ENCODE results near the gene RAP1GDS1. TPM values are rescaled to one million over a fixed set of nuclear protein-coding genes. Genes with fewer than 3 reads are reported as not detected.

The RAP1GDS1 gene
- total RNA-seq, 1 experiment from 2014 or later, result 31.1 TPM

- no peak overlapping the region for H2AFZ ChIP-seq (ENCODE audit: low read length)
- no peaks in the 10 kb centered on the region for H3K4me1 ChIP-seq (ENCODE audit: insufficient read depth, low read length)
- DNase-seq, result no peak
- POLR2A ChIA-PET (ENCODE audit: unreplicated experiment), result no interaction called here
- no peaks in the 10 kb centered on the region for H3K9me3 ChIP-seq (ENCODE audit: low read length)
- H3K27me3 ChIP-seq (ENCODE audit: low read length), result no peaks in the 10 kb centered on the region
- intact Hi-C loops (cut with micrococcal nuclease), result no loop called here
- H3K4me2 ChIP-seq (ENCODE audit: low read length), result no peak overlapping the region
- H3K36me3 ChIP-seq (ENCODE audit: low read depth, low read length), result no peaks in the 10 kb centered on the region
- TF ChIP-seq EZH2phosphoT487 (IDR thresholded peaks at IDR 0.05; ENCODE audit: borderline replicate concordance, low read length), result no peak
- no peak for TF ChIP-seq EZH2 (IDR thresholded peaks at IDR 0.05; ENCODE audit: low read length, unreplicated experiment)
- no peak for TF ChIP-seq CTCF (conservative IDR thresholded peaks at IDR 0.05; ENCODE audit: low read depth, low read length)
- BruUV-seq (replicated peaks), result no TSS peak
- H3K27ac ChIP-seq (ENCODE audit: low read length), result no peak overlapping the region
- no peaks in the 10 kb centered on the region for H3K79me2 ChIP-seq (ENCODE audit: low read length)
- H3K4me3 ChIP-seq (ENCODE audit: low read length), result no peak overlapping the region
- H4K20me1 ChIP-seq (ENCODE audit: low read length), result no peaks in the 10 kb centered on the region
- no peak overlapping the region for H3K9ac ChIP-seq (ENCODE audit: low read length)
- no peaks in the 10 kb centered on the region for H3F3A ChIP-seq (ENCODE audit: low read length, unreplicated experiment)
- no peak for ATAC-seq
- H3K9me2 ChIP-seq (replicated peaks; ENCODE audit: low read length), result no peaks in the 10 kb centered on the region
- CTCF ChIA-PET, result no interaction called here
Measured at GRCh38 chr4:98394134-98394533, 132.9 kb downstream of the RAP1GDS1 start.

DNA sequence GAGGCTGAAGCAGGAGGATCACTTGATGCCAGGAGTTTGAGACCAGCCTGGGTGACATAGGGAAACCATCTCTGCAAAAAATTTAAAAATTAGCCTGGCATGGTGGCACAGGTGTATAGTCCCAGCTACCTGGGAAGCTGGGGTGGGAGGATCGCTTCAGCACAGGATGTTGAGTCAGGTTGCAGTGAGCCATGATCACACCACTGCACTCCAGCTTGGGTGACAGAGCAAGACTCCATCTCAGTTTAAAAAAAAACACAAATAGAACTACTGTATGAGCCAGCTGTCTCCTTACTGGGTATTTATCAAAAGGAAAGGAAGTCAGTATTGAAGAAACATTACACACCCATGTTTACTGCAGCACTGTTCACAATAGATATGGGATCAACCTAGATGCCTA, 138.7 kb downstream of the RAP1GDS1 start:
- intact Hi-C loops (cut with micrococcal nuclease), result no loop called here
- ATAC-seq, result no peak
- no peak for DNase-seq

GRCh38 chr4:98406819-98407218, 145.6 kb downstream of the RAP1GDS1 start:
- H3K27ac ChIP-seq (ENCODE audit: low read length), result no peak overlapping the region
- ChIA-PET POLR2A (ENCODE audit: unreplicated experiment) (no interaction called here), CTCF (no interaction called here)
- H3K79me2 ChIP-seq (ENCODE audit: low read length), result no peaks in the 10 kb centered on the region
- H3K4me2 ChIP-seq (ENCODE audit: low read length), result no peak overlapping the region
- TF ChIP-seq EZH2 (IDR thresholded peaks at IDR 0.05; ENCODE audit: low read length, unreplicated experiment), result no peak
- TF ChIP-seq EZH2phosphoT487 (IDR thresholded peaks at IDR 0.05; ENCODE audit: borderline replicate concordance, low read length), result no peak
- no peak for TF ChIP-seq CTCF (conservative IDR thresholded peaks at IDR 0.05; ENCODE audit: low read depth, low read length)
- BruUV-seq (replicated peaks), result no TSS peak
- 0 out of 2 replicates have a peak, but pooled peaks cover 1% of the 10 kb centered on the region for H3K36me3 ChIP-seq (ENCODE audit: low read depth, low read length)
- H3K4me3 ChIP-seq (ENCODE audit: low read length), result no peak overlapping the region
- H2AFZ ChIP-seq (ENCODE audit: low read length), result no peak overlapping the region
- no peaks in the 10 kb centered on the region for H3K9me3 ChIP-seq (ENCODE audit: low read length)
- H3K4me1 ChIP-seq (ENCODE audit: insufficient read depth, low read length), result no peaks in the 10 kb centered on the region
- intact Hi-C loops (cut with micrococcal nuclease), result no loop called here
- no peaks in the 10 kb centered on the region for H3F3A ChIP-seq (ENCODE audit: low read length, unreplicated experiment)
- H3K9me2 ChIP-seq (replicated peaks; ENCODE audit: low read length), result no peaks in the 10 kb centered on the region
- H3K9ac ChIP-seq (ENCODE audit: low read length), result no peak overlapping the region
- DNase-seq (no peak), ATAC-seq (no peak)
- no peaks in the 10 kb centered on the region for H4K20me1 ChIP-seq (ENCODE audit: low read length)
- H3K27me3 ChIP-seq (ENCODE audit: low read length), result no peaks in the 10 kb centered on the region

More for the DNA sequence above, 138.7 kb downstream of the RAP1GDS1 start:
- Histone ChIP-seq H3K4me3 (ENCODE audit: low read length) (no peak overlapping the region), H3K36me3 (ENCODE audit: low read depth, low read length) (no peaks in the 10 kb centered on the region), H3F3A (ENCODE audit: low read length, unreplicated experiment) (no peaks in the 10 kb centered on the region), H3K79me2 (ENCODE audit: low read length) (no peaks in the 10 kb centered on the region), H3K9me3 (ENCODE audit: low read length) (no peaks in the 10 kb centered on the region), H3K9ac (ENCODE audit: low read length) (no peak overlapping the region), H3K9me2 (replicated peaks; ENCODE audit: low read length) (no peaks in the 10 kb centered on the region), H3K4me1 (ENCODE audit: insufficient read depth, low read length) (no peaks in the 10 kb centered on the region), H3K27ac (ENCODE audit: low read length) (no peak overlapping the region), H4K20me1 (ENCODE audit: low read length) (no peaks in the 10 kb centered on the region), H2AFZ (ENCODE audit: low read length) (no peak overlapping the region), H3K4me2 (ENCODE audit: low read length) (no peak overlapping the region), H3K27me3 (ENCODE audit: low read length) (no peaks in the 10 kb centered on the region)
- TF ChIP-seq EZH2phosphoT487 (IDR thresholded peaks at IDR 0.05; ENCODE audit: borderline replicate concordance, low read length), result no peak
- no peak for TF ChIP-seq EZH2 (IDR thresholded peaks at IDR 0.05; ENCODE audit: low read length, unreplicated experiment)
- no peak for TF ChIP-seq CTCF (conservative IDR thresholded peaks at IDR 0.05; ENCODE audit: low read depth, low read length)
- POLR2A ChIA-PET (ENCODE audit: unreplicated experiment), result no interaction called here
- no TSS peak for BruUV-seq (replicated peaks)
- CTCF ChIA-PET, result no interaction called here
